Hepatocyte (in vitro differentiated cells): Measurements from ENCODE around the gene CLEC19A. TPM values are rescaled to one million over a fixed set of nuclear protein-coding genes. Genes with fewer than 3 reads are reported as not detected.

Source experiments
- DNase-seq: peaks from one replicate; pipeline ENCODE4 v3.0.0-alpha.2; 2016; ENCODE audit warnings: low spot score
- H2AFZ ChIP-seq: fragments of 200-600 bp; sonication (generic); 2 replicates; pipeline ENCODE4 v1.6.0; 2016; ENCODE audit warnings: antibody characterized with exemption, mild to moderate bottlenecking
- H3K27ac ChIP-seq: fragments of 200-600 bp; sonication (generic); 2 replicates; pipeline ENCODE4 v1.5.1; 2016; ENCODE audit warnings: mild to moderate bottlenecking
- H3K27me3 ChIP-seq: fragments of 200-600 bp; sonication (generic); 2 replicates; pipeline ENCODE4 v1.6.1; 2016
- H3K36me3 ChIP-seq: fragments of 200-600 bp; sonication (generic); replicated peaks from 2 replicates; pipeline ENCODE4 v1.5.1; 2016; ENCODE audit warnings: low read depth; ENCODE audit not compliant: insufficient read depth
- H3K4me1 ChIP-seq: fragments of 200-600 bp; sonication (generic); 2 replicates; pipeline ENCODE4 v1.5.1; 2016; ENCODE audit warnings: mild to moderate bottlenecking, moderate library complexity; ENCODE audit not compliant: insufficient read depth
- H3K4me2 ChIP-seq: fragments of 200-600 bp; sonication (generic); 2 replicates; pipeline ENCODE4 v1.6.0; 2016
- H3K4me3 ChIP-seq: fragments of 200-600 bp; sonication (generic); 2 replicates; pipeline ENCODE4 v1.5.1; 2016; ENCODE audit warnings: mild to moderate bottlenecking
- H3K79me2 ChIP-seq: fragments of 200-600 bp; sonication (generic); 2 replicates; pipeline ENCODE4 v1.6.0; 2017; ENCODE audit warnings: mild to moderate bottlenecking
- H3K9me2 ChIP-seq: fragments of 200-600 bp; sonication (generic); replicated peaks from 2 replicates; pipeline ENCODE4 v1.6.0; 2017; ENCODE audit warnings: mild to moderate bottlenecking; ENCODE audit not compliant: insufficient read depth
- H3K9me3 ChIP-seq: fragments of 200-600 bp; sonication (generic); 2 replicates; pipeline ENCODE4 v1.5.1; 2016; ENCODE audit warnings: low read depth, mild to moderate bottlenecking
- H4K20me1 ChIP-seq: fragments of 200-600 bp; sonication (generic); 2 replicates; pipeline ENCODE4 v1.6.0; 2016; ENCODE audit warnings: mild to moderate bottlenecking; ENCODE audit not compliant: insufficient read depth, poor library complexity, severe bottlenecking
- CTCF ChIP-seq: fragments of 200-600 bp; sonication (generic); IDR thresholded peaks from 2 replicates; pipeline ENCODE4 v1.5.1; 2016; ENCODE audit warnings: antibody characterized with exemption, mild to moderate bottlenecking; ENCODE audit not compliant: poor library complexity
- EZH2 ChIP-seq: fragments of 200-600 bp; sonication (generic); IDR thresholded peaks from 2 replicates; pipeline ENCODE4 v1.6.1; 2016; ENCODE audit warnings: antibody characterized with exemption, mild to moderate bottlenecking, borderline replicate concordance
- EZH2phosphoT487 ChIP-seq: fragments of 200-600 bp; sonication (generic); IDR thresholded peaks from one replicate; pipeline ENCODE4 v1.6.1; 2018; ENCODE audit warnings: antibody characterized with exemption, mild to moderate bottlenecking, low read depth, moderate library complexity; ENCODE audit not compliant: unreplicated experiment, severe bottlenecking
- WGBS: methylation state at CpG from one replicate; pipeline ENCODE4 v1.1.6; 2016; ENCODE audit warnings: low lambda C conversion rate; ENCODE audit errors: missing lambda C conversion rate; 5-methylcytosine and 5-hydroxymethylcytosine counted together
- polyA plus RNA-seq: library from polyadenylated mRNA; unstranded; fragments of >200 nt; fragmentation: Nextera tagmentation; extraction: Ambion mirVana; gene quantifications from 2 replicates; pipeline ENCODE4 v1.2.1, GENCODE V29; 2016
- total RNA-seq: library from RNA; depleted of rRNA; stranded (reverse); fragments of >200 nt; gene quantifications from 2 replicates; pipeline ENCODE4 v1.2.3, GENCODE V29; 2014

The CLEC19A gene
- total and polyA plus RNA-seq, 2 experiments from 2014 or later, result not detected

- Histone ChIP-seq H3K27ac (no peak overlapping the region), H3K4me1 (no peaks in the 10 kb centered on the region), H3K36me3 (no peaks in the 10 kb centered on the region), H3K4me2 (no peak overlapping the region), H3K9me2 (no peaks in the 10 kb centered on the region), H2AFZ (no peak overlapping the region), H4K20me1 (no peaks in the 10 kb centered on the region), H3K27me3 (no peaks in the 10 kb centered on the region), H3K79me2 (no peaks in the 10 kb centered on the region), H3K4me3 (no peak overlapping the region), H3K9me3 (no peaks in the 10 kb centered on the region)
- no peak for DNase-seq
- WGBS, result 86% methylated on average over 9 of the region's 9 CpGs
- TF ChIP-seq EZH2 (no peak), EZH2phosphoT487 (no peak), CTCF (no peak)
These were observed 20.1 kb upstream of the CLEC19A start for GRCh38 chr16:19265380-19265930.

- no peaks in the 10 kb centered on the region for H3K9me3 ChIP-seq
These were observed 18.8 kb upstream of the CLEC19A start for GRCh38 chr16:19266774-19267173.

DNA sequence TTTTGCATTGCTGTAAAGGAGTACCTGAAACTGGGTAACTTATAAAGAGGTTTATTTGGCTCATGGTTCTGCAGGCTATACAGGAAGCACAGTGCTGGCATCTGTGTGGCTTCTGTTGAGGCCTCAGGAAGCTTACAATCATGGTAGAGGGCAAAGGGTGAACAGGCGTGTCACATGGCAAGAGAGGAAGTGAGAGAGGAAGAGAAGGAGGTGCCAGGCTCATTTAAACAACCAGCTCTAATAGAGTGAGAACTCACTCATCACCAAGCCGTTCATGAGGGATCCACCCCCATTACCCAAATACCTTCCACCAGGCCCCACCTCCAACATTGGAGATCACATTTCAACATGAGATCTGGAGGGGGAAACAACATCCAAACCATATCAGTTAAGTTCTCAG, 16.4 kb upstream of the CLEC19A start:
- no peak for DNase-seq
- H3K9me2 ChIP-seq, result no peaks in the 10 kb centered on the region
- H3K4me1 ChIP-seq, result no peaks in the 10 kb centered on the region
- no peak overlapping the region for H2AFZ ChIP-seq
- no peaks in the 10 kb centered on the region for H3K27me3 ChIP-seq
- H3K4me2 ChIP-seq, result no peak overlapping the region
- H3K9me3 ChIP-seq, result no peaks in the 10 kb centered on the region
- H3K79me2 ChIP-seq, result no peaks in the 10 kb centered on the region
- TF ChIP-seq CTCF (no peak), EZH2phosphoT487 (no peak), EZH2 (no peak)
- H4K20me1 ChIP-seq, result no peaks in the 10 kb centered on the region
- H3K36me3 ChIP-seq, result no peaks in the 10 kb centered on the region
- WGBS, result 94% methylated on average over 2 of the region's 2 CpGs
- H3K27ac ChIP-seq, result no peak overlapping the region
- no peak overlapping the region for H3K4me3 ChIP-seq

More at GRCh38 chr16:19266774-19267173, 18.8 kb upstream of the CLEC19A start:
- H3K36me3 ChIP-seq, result no peaks in the 10 kb centered on the region
- H4K20me1 ChIP-seq, result no peaks in the 10 kb centered on the region
- no peak overlapping the region for H3K27ac ChIP-seq
- TF ChIP-seq CTCF (no peak), EZH2phosphoT487 (no peak), EZH2 (no peak)
- no peak overlapping the region for H2AFZ ChIP-seq
- no peak for DNase-seq
- no peak overlapping the region for H3K4me3 ChIP-seq
- no peak overlapping the region for H3K4me2 ChIP-seq
- 99% methylated on average over 11 of the region's 11 CpGs for WGBS
- no peaks in the 10 kb centered on the region for H3K4me1 ChIP-seq
- H3K27me3 ChIP-seq, result no peaks in the 10 kb centered on the region
- H3K79me2 ChIP-seq, result no peaks in the 10 kb centered on the region
- no peaks in the 10 kb centered on the region for H3K9me2 ChIP-seq
